HepG2 (cell line): ENCODE measurements around the gene JMJD1C. TPM values are rescaled to one million over a fixed set of nuclear protein-coding genes. Genes with fewer than 3 reads are reported as not detected.

ENCODE experiments used
- ATAC-seq: fragments of 200-7000 bp; cut with Tn5 transposase; 3 replicates; pipeline ENCODE4 v1.9.1; 2020; ENCODE audit warnings: mild to moderate bottlenecking, moderate library complexity
- BruUV-seq: library from RNA; stranded (reverse); fragments of 400-500 nt; replicated peaks from 2 replicates; lab custom pipeline; 2021; lab: Mats Ljungman, UMichigan
- CTCF ChIA-PET: fragments of 300-600 bp; formaldehyde crosslinking; extraction: SDS; loops from one replicate; lab custom pipeline; 2021; ENCODE audit warnings: low total read pairs, inconsistent platforms, low intra/inter-chr PET ratio; lab: Yijun Ruan, JAX
- POLR2A ChIA-PET: fragments of 350-600 bp; sonication (Branson Sonifier 250); formaldehyde crosslinking; loops from one replicate; lab custom pipeline; 2020; ENCODE audit warnings: antibody characterized with exemption, inconsistent platforms; lab: Yijun Ruan, JAX
- DNase-seq: peaks from one replicate; pipeline ENCODE4 v3.0.0-alpha.2; 2015; ENCODE audit warnings: low spot score
- FAIRE-seq: peaks from 3 replicates; lab custom pipeline; 2011; peaks lifted over from hg19 to GRCh38; lab: Jason Lieb, UNC
- H2AFZ ChIP-seq: one replicate; pipeline ENCODE4 v1.6.1; 2011; ENCODE audit warnings: low read length, inconsistent platforms
- H3K27ac ChIP-seq: fragments of 300-600 bp; 3 replicates; pipeline ENCODE4 v1.8.0; 2011; ENCODE audit warnings: mixed run types, mild to moderate bottlenecking, mixed read lengths, low read length, inconsistent platforms; ENCODE audit not compliant: insufficient read depth; ENCODE audit errors: extremely low read length
- H3K27me3 ChIP-seq, 2 experiments: fragments of 200-600 bp in 1 of 2; 2 replicates in 1 of 2; 3 replicates in 1 of 2; pipeline versions ENCODE4 v1.6.0 to v1.8.0; 2011; ENCODE audit warnings: low read length in 2 of 2, mild to moderate bottlenecking in 2 of 2, moderate library complexity in 2 of 2, inconsistent platforms in 1 of 2; ENCODE audit not compliant: insufficient read depth in 2 of 2, control insufficient read depth in 1 of 2
- H3K36me3 ChIP-seq, 2 experiments: fragments of 200-600 bp in 1 of 2; replicated peaks in 1 of 2; 2 replicates in 1 of 2; 3 replicates in 1 of 2; pipeline versions ENCODE4 v1.5.1 to v1.8.0; 2011; ENCODE audit warnings: low read length in 2 of 2, inconsistent platforms in 1 of 2; ENCODE audit not compliant: insufficient read depth in 2 of 2, control insufficient read depth in 1 of 2
- H3K4me1 ChIP-seq: 2 replicates; pipeline ENCODE4 v1.5.1; 2012; ENCODE audit warnings: low read length, inconsistent platforms; ENCODE audit not compliant: insufficient read depth
- H3K4me2 ChIP-seq: 2 replicates; pipeline ENCODE4 v1.6.0; 2011; ENCODE audit warnings: low read depth, low read length, inconsistent platforms
- H3K4me3 ChIP-seq, 3 experiments: fragments of 200-600 bp in 1 of 3; sonication (generic), shearing (Covaris generic) in 1 of 3; replicated peaks in 1 of 3; 2 replicates each; pipeline ENCODE4 v1.5.1; 2011 to 2016; ENCODE audit warnings: low read length in 3 of 3, inconsistent platforms in 2 of 3, low read depth in 2 of 3, mild to moderate bottlenecking in 2 of 3, control low read depth in 1 of 3, mixed read lengths in 1 of 3; ENCODE audit not compliant: insufficient read depth in 1 of 3
- H3K79me2 ChIP-seq: one replicate; pipeline ENCODE4 v1.6.1; 2011; ENCODE audit warnings: low read length, inconsistent platforms; ENCODE audit not compliant: insufficient read depth
- H3K9ac ChIP-seq: 2 replicates; pipeline ENCODE4 v1.6.0; 2011; ENCODE audit warnings: mild to moderate bottlenecking, low read depth, low read length, inconsistent platforms; ENCODE audit not compliant: insufficient read depth
- H3K9me3 ChIP-seq: 2 replicates; pipeline ENCODE4 v1.5.1; 2012; ENCODE audit warnings: mild to moderate bottlenecking, low read length
- H4K20me1 ChIP-seq: 2 replicates; pipeline ENCODE4 v1.6.0; 2011; ENCODE audit warnings: inconsistent platforms, mild to moderate bottlenecking, low read length, moderate library complexity; ENCODE audit not compliant: insufficient read depth
- ERF ChIP-seq: IDR thresholded peaks from 2 replicates; pipeline ENCODE4 v1.6.1; 2018; ENCODE audit warnings: missing biosample characterization, missing genetic modification reagents
- NCOA5 ChIP-seq: sonication (generic); formaldehyde crosslinking; IDR thresholded peaks from 2 replicates; pipeline ENCODE4 v1.4.0; 2020; ENCODE audit warnings: missing genetic modification reagents
- POGK ChIP-seq: sonication (generic); formaldehyde crosslinking; conservative IDR thresholded peaks from 2 replicates; pipeline ENCODE4 v1.8.0; 2022; ENCODE audit warnings: mild to moderate bottlenecking, moderate library complexity, missing genetic modification reagents
- RBAK ChIP-seq: sonication (generic); formaldehyde crosslinking; IDR thresholded peaks from 2 replicates; pipeline ENCODE4 v1.5.1; 2020; ENCODE audit warnings: mild to moderate bottlenecking, missing genetic modification reagents
- RFX5 ChIP-seq: IDR thresholded peaks from 2 replicates; pipeline ENCODE4 v1.6.1; 2011; ENCODE audit warnings: low read depth, low read length, improper control_type of control experiment
- RNF2 ChIP-seq: fragments of 450-650 bp; conservative IDR thresholded peaks from 2 replicates; pipeline ENCODE4 v1.6.1; 2016; ENCODE audit warnings: low read depth
- TCF12 ChIP-seq, 2 experiments: fragments of 450-650 bp in 1 of 2; sonication (generic) in 1 of 2; formaldehyde crosslinking in 1 of 2; IDR thresholded peaks; 2 replicates each; pipeline versions ENCODE4 v1.6.1 to v1.8.0; 2017 to 2022; ENCODE audit warnings: antibody characterized with exemption in 1 of 2, mild to moderate bottlenecking in 1 of 2, missing genetic modification reagents in 1 of 2, moderate library complexity in 1 of 2
- ZBTB33 ChIP-seq: sonication (generic); formaldehyde crosslinking; IDR thresholded peaks from 2 replicates; pipeline ENCODE4 v1.4.0; 2020; ENCODE audit warnings: missing genetic modification reagents
- ZNF17 ChIP-seq: sonication (generic); formaldehyde crosslinking; IDR thresholded peaks from 2 replicates; pipeline ENCODE4 v1.5.0; 2020; ENCODE audit warnings: mild to moderate bottlenecking, missing genetic modification reagents
- ZNF44 ChIP-seq: sonication (generic); formaldehyde crosslinking; IDR thresholded peaks from 2 replicates; pipeline ENCODE4 v1.5.1; 2020; ENCODE audit warnings: mild to moderate bottlenecking, missing genetic modification reagents
- ZNF577 ChIP-seq: sonication (generic); formaldehyde crosslinking; IDR thresholded peaks from 2 replicates; pipeline ENCODE4 v1.4.0; 2020; ENCODE audit warnings: mild to moderate bottlenecking, low read depth, missing genetic modification reagents, borderline replicate concordance
- WGBS: methylation state at CpG from one replicate; pipeline ENCODE4 v1.1.6; 2017; ENCODE audit warnings: low lambda C conversion rate; 5-methylcytosine and 5-hydroxymethylcytosine counted together
- in situ Hi-C: cut with HindIII; loops from 2 replicates; pipeline ENCODE4 v1.10.0; 2017; ENCODE audit warnings: low pct_unique_long_range_greater_than_20kb; ENCODE audit not compliant: extremely low pct_ligation_motif_present
- intact Hi-C: fragments of 100-400 bp; cut with micrococcal nuclease; formaldehyde crosslinking; loops from one replicate; pipeline ENCODE4 v1.10.0; 2022; ENCODE audit not compliant: unreplicated experiment
- polyA plus RNA-seq, 8 experiments: library from polyadenylated mRNA; depleted of rRNA in 3 of 8; stranded (reverse) in 7 of 8; unstranded in 1 of 8; fragments of >200 nt; fragmentation: Illumina TruSeq in 4 of 8; extraction: Trizol in 4 of 8; gene quantifications; 2 replicates each; pipeline versions ENCODE4 v1.2.1 to v1.2.3, GENCODE V29; 2011 to 2016; ENCODE audit warnings: low read depth in 4 of 8, missing spikeins in 1 of 8, mixed read lengths in 1 of 8; ENCODE audit not compliant: insufficient read depth in 1 of 8
- total RNA-seq, 5 experiments: library from RNA; depleted of rRNA; stranded (reverse); fragments of >200 nt; fragmentation: Illumina TruSeq; extraction: Trizol; gene quantifications; 2 replicates each; pipeline ENCODE4 v1.2.3, GENCODE V29; 2016; ENCODE audit warnings: low read depth in 1 of 5

The JMJD1C gene
- total and polyA plus RNA-seq, 2 of the 13 experiments (the other 11 are each of a cell fraction or from before 2014, with no cell fraction given) = 42.3 to 42.7 TPM

DNA sequence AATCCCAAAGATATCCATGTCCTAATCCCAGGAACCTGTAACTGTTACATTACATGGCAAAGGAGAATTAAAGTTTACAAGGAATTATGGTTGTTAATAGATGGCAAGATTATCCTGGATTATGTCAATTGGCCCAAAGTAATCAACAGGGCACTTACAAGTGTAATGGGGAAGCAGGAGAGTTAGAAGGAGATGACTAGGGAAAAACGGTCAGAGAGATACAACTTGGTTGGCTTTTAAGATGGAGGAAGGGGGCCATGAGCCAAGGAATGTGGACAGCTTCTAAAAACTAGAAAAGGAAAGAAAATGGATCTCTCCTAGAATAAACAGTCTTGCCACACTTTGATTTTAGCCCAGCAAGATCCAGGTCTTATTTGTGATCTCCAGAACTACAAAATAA lies 3.3 kb downstream of the JMJD1C start:
- CTCF ChIA-PET = no interaction called here
- intact Hi-C loops = loop anchor here (10.0 kb wide), 1 partner anchor 248 kb away; no protein-coding TSS in a partner anchor
- DNase-seq (no peak), FAIRE-seq (no peak)
- H3K27me3 ChIP-seq = no peaks in the 10 kb centered on the region; a peak in 1 of 5 replicates
- POLR2A ChIA-PET = no interaction called here
- H3K27ac ChIP-seq = no peak overlapping the region
- peaks cover 12% of the 10 kb centered on the region for H4K20me1 ChIP-seq
- no peak overlapping the region for H3K4me3 ChIP-seq
- H3K9me3 ChIP-seq = no peaks in the 10 kb centered on the region
- TF ChIP-seq TCF12 (IDR thresholded peaks at IDR 0.05) = no peak
- no peak for TF ChIP-seq TCF12 (CRISPR knock-in tag; IDR thresholded peaks at IDR 0.05)
- TF ChIP-seq POGK = no peak
- TF ChIP-seq RFX5 = no peak
- no peak for TF ChIP-seq RNF2
- no peak for TF ChIP-seq NCOA5 (CRISPR knock-in tag)
- no peak for TF ChIP-seq ZNF577 (CRISPR knock-in tag)
- no peak for TF ChIP-seq ERF
- TF ChIP-seq ZNF44 (CRISPR knock-in tag) = no peak
- no peak for TF ChIP-seq RBAK
- no peak for TF ChIP-seq ZBTB33 (CRISPR knock-in tag)
- no peak for TF ChIP-seq ZNF17 (CRISPR knock-in tag)
- TF ChIP-seq, all 625 proteins: peak for 0
- H3K79me2 ChIP-seq = peaks cover 94% of the 10 kb centered on the region
- no peak overlapping the region for H3K9ac ChIP-seq
- no peak overlapping the region for H3K4me2 ChIP-seq
- 100% methylated on average over 1 of the region's 1 CpG for WGBS
- H3K4me1 ChIP-seq = peaks cover 40% of the 10 kb centered on the region
- no peaks in the 10 kb centered on the region for H3K36me3 ChIP-seq
- no peak for ATAC-seq
- BruUV-seq = no TSS peak
- in situ Hi-C loops = no loop called here
- H2AFZ ChIP-seq = no peak overlapping the region
